Gastrocnemius medialis (tissue), 4 donors: Measurements from ENCODE around the gene SERPINB12.

ENCODE experiments used
- CTCF ChIP-seq, 5 experiments: fragments of 450-650 bp in 3 of 5; fragments of 200-600 bp in 2 of 5; sonication (generic) in 2 of 5; IDR thresholded peaks in 4 of 5; conservative IDR thresholded peaks in 1 of 5; 1 replicate in 4 of 5; 2 replicates in 1 of 5; pipeline ENCODE4 v1.5.1; 2016 to 2019; ENCODE audit warnings: antibody characterized with exemption in 5 of 5, mild to moderate bottlenecking in 3 of 5, moderate library complexity in 3 of 5
- POLR2A ChIP-seq, 2 donors: fragments of 450-650 bp; IDR thresholded peaks; one replicate each; pipeline ENCODE4 v1.6.1; 2017; ENCODE audit warnings: antibody characterized with exemption in 2 of 2, mild to moderate bottlenecking in 2 of 2, moderate library complexity in 2 of 2

DNA sequence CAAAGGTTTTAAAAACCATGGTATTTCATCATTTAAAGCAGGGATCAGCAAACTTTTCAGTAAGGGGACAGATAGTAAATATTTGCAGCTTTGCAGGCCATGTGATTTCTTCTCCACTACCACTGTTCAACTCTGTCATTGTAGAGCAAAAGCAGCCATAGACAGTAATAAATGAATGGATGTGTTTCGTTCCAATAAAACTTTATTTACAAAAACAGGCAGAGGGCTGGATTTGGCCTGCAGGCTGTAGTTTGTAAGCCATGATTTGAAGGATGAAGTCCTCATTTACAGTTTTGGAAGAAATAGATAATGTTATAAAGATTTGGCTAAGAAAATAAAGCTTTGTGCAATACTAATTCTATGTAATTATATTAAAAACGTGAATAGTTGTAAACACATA, 1.8 kb downstream of the SERPINB12 start:
- TF ChIP-seq POLR2A (IDR thresholded peaks at IDR 0.05) (no peak), CTCF (IDR thresholded peaks at IDR 0.05 in 4 of 5, conservative IDR thresholded peaks at IDR 0.05 in 1 of 5) (no peak)
